SK-N-MC (cell line): Measurements from ENCODE around the gene STX8.

ENCODE experiments used
- FOXP2 ChIP-seq: optimal IDR thresholded peaks from 2 replicates; pipeline ENCODE3; 2011; ENCODE audit warnings: mild to moderate bottlenecking, moderate library complexity; ENCODE audit not compliant: insufficient read depth; ENCODE audit errors: extremely low read length, control extremely low read depth
- POLR2AphosphoS5 ChIP-seq: IDR thresholded peaks from 2 replicates; pipeline ENCODE4 v1.6.1; 2012; ENCODE audit warnings: mild to moderate bottlenecking, low read depth, low read length, borderline replicate concordance

GRCh38 chr17:9370467-9370866 is 205.2 kb downstream of the STX8 start:
- no peak for TF ChIP-seq FOXP2
- TF ChIP-seq POLR2AphosphoS5: no peak
